ENCODE data around the gene RACGAP1. TPM values are rescaled to one million over a fixed set of nuclear protein-coding genes. Genes with fewer than 3 reads are reported as not detected.

RACGAP1 gene
- total RNA-seq, 2 donors from 2014 or later, result 49.6 to 96.6 TPM

DNA sequence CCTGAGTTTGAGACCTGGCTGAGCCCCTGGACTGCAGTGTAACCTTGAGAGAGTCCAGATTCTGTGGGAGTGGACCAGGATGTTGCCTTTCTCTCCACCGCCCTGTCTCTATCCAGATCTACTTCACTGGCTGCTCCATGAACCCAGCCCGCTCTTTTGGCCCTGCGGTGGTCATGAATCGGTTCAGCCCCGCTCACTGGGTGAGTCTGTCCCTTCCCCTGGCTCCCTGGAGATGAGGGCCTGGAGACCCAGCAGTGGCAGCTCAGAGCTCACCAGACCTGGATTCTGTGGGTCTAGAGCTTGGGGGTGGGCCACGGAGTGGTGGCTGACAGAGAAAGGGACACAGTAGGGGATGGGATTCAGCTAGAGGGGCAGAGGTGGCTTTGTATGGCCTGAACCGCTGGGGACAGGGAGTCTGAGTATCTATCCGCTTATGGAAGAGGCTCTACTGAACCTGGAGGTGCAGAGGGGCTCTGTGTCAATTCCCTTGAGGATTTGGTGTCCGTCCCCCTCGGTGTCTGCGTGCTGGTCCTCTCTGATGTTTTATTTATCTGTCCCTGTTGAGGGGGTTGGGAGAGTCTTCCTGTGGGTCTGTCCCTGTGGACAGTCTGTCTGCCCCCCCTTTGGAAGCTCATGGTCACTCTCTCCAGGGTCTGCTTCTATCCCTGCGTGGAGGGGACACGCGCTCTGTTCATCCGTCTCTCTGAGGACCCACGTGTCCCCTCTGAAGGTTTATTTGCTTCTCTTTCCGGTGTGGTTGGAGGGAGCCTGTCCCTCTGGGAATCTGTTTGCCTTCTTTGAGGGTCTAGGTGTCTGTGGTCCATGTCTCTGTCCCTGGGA, 61.1 kb downstream of the RACGAP1 start:
- H3K4me1 ChIP-seq (ENCODE audit: control insufficient read depth, insufficient read depth, low read length), result no peaks in the 10 kb centered on the region
- peaks cover 14% of the 10 kb centered on the region for H3K4me1 Mint-ChIP-seq
- DNase-seq, result peak; percentile 54
- no peaks in the 10 kb centered on the region for H3K36me3 Mint-ChIP-seq (ENCODE audit: low read depth)
- no peak overlapping the region for H3K4me3 Mint-ChIP-seq
- peaks cover 72% of the 10 kb centered on the region for H3K27me3 Mint-ChIP-seq (ENCODE audit: insufficient read depth)
- no peaks in the 10 kb centered on the region for H3K9me3 Mint-ChIP-seq
- no peak overlapping the region for H3K4me3 ChIP-seq (ENCODE audit: low read length)
- peaks cover 90% of the 10 kb centered on the region for H3K27me3 ChIP-seq (ENCODE audit: control insufficient read depth, insufficient read depth, low read length, poor library complexity, severe bottlenecking)
- H3K9ac ChIP-seq (ENCODE audit: extremely low read depth, low read length, poor library complexity, severe bottlenecking), result no peak overlapping the region
- H3K27ac Mint-ChIP-seq, result no peak overlapping the region
- 90 to 95% methylated on average over 13 to 16 of the region's 17 CpGs for WGBS, 2 experiments (ENCODE audit: insufficient coverage in 1 of 2, insufficient read length in 1 of 2)
- TF ChIP-seq, protein P1, sequence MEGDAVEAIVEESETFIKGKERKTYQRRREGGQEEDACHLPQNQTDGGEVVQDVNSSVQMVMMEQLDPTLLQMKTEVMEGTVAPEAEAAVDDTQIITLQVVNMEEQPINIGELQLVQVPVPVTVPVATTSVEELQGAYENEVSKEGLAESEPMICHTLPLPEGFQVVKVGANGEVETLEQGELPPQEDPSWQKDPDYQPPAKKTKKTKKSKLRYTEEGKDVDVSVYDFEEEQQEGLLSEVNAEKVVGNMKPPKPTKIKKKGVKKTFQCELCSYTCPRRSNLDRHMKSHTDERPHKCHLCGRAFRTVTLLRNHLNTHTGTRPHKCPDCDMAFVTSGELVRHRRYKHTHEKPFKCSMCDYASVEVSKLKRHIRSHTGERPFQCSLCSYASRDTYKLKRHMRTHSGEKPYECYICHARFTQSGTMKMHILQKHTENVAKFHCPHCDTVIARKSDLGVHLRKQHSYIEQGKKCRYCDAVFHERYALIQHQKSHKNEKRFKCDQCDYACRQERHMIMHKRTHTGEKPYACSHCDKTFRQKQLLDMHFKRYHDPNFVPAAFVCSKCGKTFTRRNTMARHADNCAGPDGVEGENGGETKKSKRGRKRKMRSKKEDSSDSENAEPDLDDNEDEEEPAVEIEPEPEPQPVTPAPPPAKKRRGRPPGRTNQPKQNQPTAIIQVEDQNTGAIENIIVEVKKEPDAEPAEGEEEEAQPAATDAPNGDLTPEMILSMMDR (conservative IDR thresholded peaks at IDR 0.05), result no peak
- H3K36me3 ChIP-seq (ENCODE audit: control insufficient read depth, insufficient read depth, low read length), result no peaks in the 10 kb centered on the region
- no peak overlapping the region for H3K27ac ChIP-seq (ENCODE audit: low read depth, low read length)
- H3K9me3 ChIP-seq (ENCODE audit: control insufficient read depth, low read length), result no peaks in the 10 kb centered on the region

DNA sequence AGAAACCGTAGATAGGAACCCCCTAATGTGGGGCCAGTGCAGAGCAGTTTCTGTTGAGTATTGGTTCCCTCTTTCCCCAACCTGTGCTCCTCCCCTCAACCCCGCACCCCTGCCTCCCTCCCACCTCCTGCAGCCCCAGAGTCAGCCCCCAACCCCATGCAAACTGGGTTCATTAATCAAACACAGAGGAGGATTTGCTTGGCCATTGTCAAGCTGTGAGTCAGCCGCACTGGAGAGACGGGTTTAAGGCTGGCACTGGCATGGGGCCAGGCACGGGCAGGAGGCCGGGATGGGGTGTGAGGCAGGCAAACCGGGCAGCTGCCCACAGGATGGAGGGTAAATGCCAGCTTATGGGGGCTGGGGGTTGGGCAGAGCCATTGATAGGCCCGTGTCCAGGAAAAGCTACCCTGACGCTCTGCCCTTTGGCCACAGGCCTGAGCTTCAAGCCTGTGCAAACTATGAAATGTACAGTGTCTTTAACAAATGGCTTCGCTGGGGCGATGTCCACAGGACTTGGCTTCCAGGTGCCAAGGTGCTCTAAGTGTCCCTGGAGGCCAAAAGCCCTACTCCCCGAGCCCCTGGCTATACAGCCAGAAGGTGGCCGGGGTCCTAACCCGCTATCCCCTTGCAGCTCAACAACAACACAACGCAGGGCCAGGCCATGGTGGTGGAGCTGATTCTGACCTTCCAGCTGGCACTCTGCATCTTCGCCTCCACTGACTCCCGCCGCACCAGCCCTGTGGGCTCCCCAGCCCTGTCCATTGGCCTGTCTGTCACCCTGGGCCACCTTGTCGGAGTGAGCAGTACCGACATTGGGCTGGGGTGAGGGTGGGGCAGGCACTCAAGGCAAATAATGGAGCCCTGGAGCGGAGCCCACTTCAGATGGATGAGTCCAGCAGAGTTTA, 62.2 kb downstream of the RACGAP1 start:
- Histone ChIP-seq H3K9me3 (ENCODE audit: control insufficient read depth, low read length) (no peaks in the 10 kb centered on the region), H3K4me1 (ENCODE audit: control insufficient read depth, insufficient read depth, low read length) (no peaks in the 10 kb centered on the region), H3K9ac (ENCODE audit: extremely low read depth, low read length, poor library complexity, severe bottlenecking) (no peak overlapping the region), H3K27me3 (ENCODE audit: control insufficient read depth, insufficient read depth, low read length, poor library complexity, severe bottlenecking) (peaks cover 90% of the 10 kb centered on the region), H3K4me3 (ENCODE audit: low read length) (no peak overlapping the region), H3K36me3 (ENCODE audit: control insufficient read depth, insufficient read depth, low read length) (no peaks in the 10 kb centered on the region), H3K27ac (ENCODE audit: low read depth, low read length) (no peak overlapping the region)
- TF ChIP-seq, protein P1 (conservative IDR thresholded peaks at IDR 0.05), result no peak
- DNase-seq, result peak; percentile 58
- Mint-ChIP-seq H3K27me3 (ENCODE audit: insufficient read depth) (peaks cover 83% of the 10 kb centered on the region), H3K36me3 (ENCODE audit: low read depth) (no peaks in the 10 kb centered on the region), H3K4me1 (peaks cover 14% of the 10 kb centered on the region), H3K4me3 (no peak overlapping the region), H3K27ac (no peak overlapping the region), H3K9me3 (no peaks in the 10 kb centered on the region)
- 86 to 93% methylated on average over 12 to 21 of the region's 21 CpGs for WGBS, 2 experiments (ENCODE audit: insufficient coverage in 1 of 2, insufficient read length in 1 of 2)

DNA sequence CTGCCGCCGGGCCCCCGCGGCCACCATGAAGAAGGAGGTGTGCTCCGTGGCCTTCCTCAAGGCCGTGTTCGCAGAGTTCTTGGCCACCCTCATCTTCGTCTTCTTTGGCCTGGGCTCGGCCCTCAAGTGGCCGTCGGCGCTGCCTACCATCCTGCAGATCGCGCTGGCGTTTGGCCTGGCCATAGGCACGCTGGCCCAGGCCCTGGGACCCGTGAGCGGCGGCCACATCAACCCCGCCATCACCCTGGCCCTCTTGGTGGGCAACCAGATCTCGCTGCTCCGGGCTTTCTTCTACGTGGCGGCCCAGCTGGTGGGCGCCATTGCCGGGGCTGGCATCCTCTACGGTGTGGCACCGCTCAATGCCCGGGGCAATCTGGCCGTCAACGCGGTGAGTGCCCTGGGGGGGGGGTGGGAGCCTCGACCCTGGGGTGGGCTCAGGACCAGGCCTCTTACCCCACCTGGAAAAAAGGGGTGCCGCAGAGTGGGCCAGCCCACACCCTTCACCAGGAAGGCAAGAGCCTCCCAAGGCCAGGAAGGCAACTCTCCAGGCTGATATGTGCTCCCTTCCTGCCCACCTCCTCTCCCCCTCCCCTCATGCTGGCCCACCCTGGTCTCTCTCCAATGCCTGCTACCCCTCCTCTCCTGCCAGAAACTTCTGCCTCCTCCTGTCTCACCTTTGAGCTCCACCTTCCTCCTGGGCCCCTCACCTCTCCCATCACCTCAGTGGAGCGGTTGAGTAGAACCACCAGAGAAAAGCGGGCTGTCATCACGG, 63.1 kb downstream of the RACGAP1 start:
- WGBS, 2 experiments (ENCODE audit: insufficient coverage in 1 of 2, insufficient read length in 1 of 2), result 67 to 72% methylated on average over 15 to 37 of the region's 37 CpGs

More for the DNA sequence above, 63.1 kb downstream of the RACGAP1 start:
- TF ChIP-seq, protein P1 (conservative IDR thresholded peaks at IDR 0.05), result peak; percentile 20
- H3K4me1 Mint-ChIP-seq, result peaks cover 14% of the 10 kb centered on the region
- peaks cover 94% of the 10 kb centered on the region for H3K27me3 ChIP-seq (ENCODE audit: control insufficient read depth, insufficient read depth, low read length, poor library complexity, severe bottlenecking)
- no peaks in the 10 kb centered on the region for H3K36me3 ChIP-seq (ENCODE audit: control insufficient read depth, insufficient read depth, low read length)
- H3K27ac ChIP-seq (ENCODE audit: low read depth, low read length), result no peak overlapping the region
- no peak overlapping the region for H3K4me3 Mint-ChIP-seq
- peak; percentile 79 for DNase-seq
- H3K27ac Mint-ChIP-seq, result no peak overlapping the region
- no peak overlapping the region for H3K9ac ChIP-seq (ENCODE audit: extremely low read depth, low read length, poor library complexity, severe bottlenecking)
- H3K4me3 ChIP-seq (ENCODE audit: low read length), result no peak overlapping the region
- no peaks in the 10 kb centered on the region for H3K9me3 ChIP-seq (ENCODE audit: control insufficient read depth, low read length)
- peaks cover 92% of the 10 kb centered on the region for H3K27me3 Mint-ChIP-seq (ENCODE audit: insufficient read depth)
- H3K36me3 Mint-ChIP-seq (ENCODE audit: low read depth), result no peaks in the 10 kb centered on the region
- H3K9me3 Mint-ChIP-seq, result no peaks in the 10 kb centered on the region
- no peaks in the 10 kb centered on the region for H3K4me1 ChIP-seq (ENCODE audit: control insufficient read depth, insufficient read depth, low read length)

Measured in endodermal cell (in vitro differentiated cells).